ENCODE measurements around the gene NUDT17. TPM values are rescaled to one million over a fixed set of nuclear protein-coding genes. Genes with fewer than 3 reads are reported as not detected.

Gene NUDT17
- total RNA-seq, 1 experiment from 2014 or later: 3.0 TPM

DNA sequence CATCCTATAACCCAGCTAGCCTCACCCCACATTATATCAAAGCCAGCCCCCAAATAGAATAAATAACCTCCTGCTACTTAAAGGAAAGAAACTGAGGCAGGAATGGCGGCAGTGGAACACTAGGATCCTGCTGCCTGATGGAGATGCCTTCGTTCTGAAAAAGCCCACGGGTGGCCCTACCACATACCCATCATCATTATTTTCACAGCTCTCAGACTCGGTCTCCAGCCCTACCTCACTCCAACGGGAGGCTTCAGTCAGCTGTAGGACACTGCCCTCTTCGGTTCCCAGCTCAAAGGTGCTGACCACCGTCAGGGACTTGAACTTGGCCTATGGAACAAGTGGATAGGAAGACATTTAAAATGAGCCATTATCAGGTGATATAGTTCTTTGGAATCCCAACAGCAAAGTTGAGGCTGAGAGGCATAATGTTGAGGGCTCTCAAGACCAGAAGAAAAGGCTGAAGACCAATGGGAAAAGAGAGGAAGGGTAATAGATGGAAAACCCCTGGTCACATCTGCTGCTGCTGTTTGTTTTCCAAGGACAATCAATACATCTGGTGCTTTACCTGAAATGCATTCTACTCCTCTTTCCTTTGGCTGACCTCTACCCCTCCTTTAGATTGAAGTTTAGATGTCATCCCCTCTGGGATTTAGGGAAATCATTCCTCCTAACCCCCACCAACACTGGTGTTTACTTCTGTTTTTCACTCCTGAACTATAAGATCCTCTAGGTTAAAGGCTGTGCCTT, 48.1 kb downstream of the NUDT17 start:
- no peaks in the 10 kb centered on the region for H3K36me3 ChIP-seq (ENCODE audit: low read depth, low read length)
- no peaks in the 10 kb centered on the region for H3K9me2 ChIP-seq (replicated peaks; ENCODE audit: low read length)
- no peaks in the 10 kb centered on the region for H3K9me3 ChIP-seq (ENCODE audit: low read length)
- H3K4me3 ChIP-seq (ENCODE audit: low read length): no peak overlapping the region
- ATAC-seq (no peak), DNase-seq (no peak)
- H3K27ac ChIP-seq (ENCODE audit: low read length): peak overlapping the region; percentile 95
- intact Hi-C loops (cut with micrococcal nuclease): no loop called here
- POLR2A ChIA-PET (ENCODE audit: unreplicated experiment): interaction anchor here (0.6 kb wide), 1 partner anchor 15 kb away, joined by 4 read pairs; no protein-coding TSS in a partner anchor
- peaks cover 10% of the 10 kb centered on the region for H3F3A ChIP-seq (ENCODE audit: low read length, unreplicated experiment)
- peak overlapping the region; percentile 75; the same call in 1 of the 2 replicates for H3K4me2 ChIP-seq (ENCODE audit: low read length)
- no peaks in the 10 kb centered on the region for H3K79me2 ChIP-seq (ENCODE audit: low read length)
- CTCF ChIA-PET: interaction anchor here (1.1 to 2.4 kb wide), 2 partner anchors 18 to 86 kb away, joined by 7 to 18 read pairs; no protein-coding TSS in a partner anchor
- H3K27me3 ChIP-seq (ENCODE audit: low read length): no peaks in the 10 kb centered on the region
- peak overlapping the region; percentile 74; the same call in 1 of the 2 replicates for H3K9ac ChIP-seq (ENCODE audit: low read length)
- H2AFZ ChIP-seq (ENCODE audit: low read length): no peak overlapping the region
- no peaks in the 10 kb centered on the region for H4K20me1 ChIP-seq (ENCODE audit: low read length)
- peaks cover 36% of the 10 kb centered on the region for H3K4me1 ChIP-seq (ENCODE audit: insufficient read depth, low read length)
- TF ChIP-seq EZH2 (IDR thresholded peaks at IDR 0.05; ENCODE audit: low read length, unreplicated experiment) (no peak), EZH2phosphoT487 (IDR thresholded peaks at IDR 0.05; ENCODE audit: borderline replicate concordance, low read length) (no peak)
- TF ChIP-seq, protein P1, sequence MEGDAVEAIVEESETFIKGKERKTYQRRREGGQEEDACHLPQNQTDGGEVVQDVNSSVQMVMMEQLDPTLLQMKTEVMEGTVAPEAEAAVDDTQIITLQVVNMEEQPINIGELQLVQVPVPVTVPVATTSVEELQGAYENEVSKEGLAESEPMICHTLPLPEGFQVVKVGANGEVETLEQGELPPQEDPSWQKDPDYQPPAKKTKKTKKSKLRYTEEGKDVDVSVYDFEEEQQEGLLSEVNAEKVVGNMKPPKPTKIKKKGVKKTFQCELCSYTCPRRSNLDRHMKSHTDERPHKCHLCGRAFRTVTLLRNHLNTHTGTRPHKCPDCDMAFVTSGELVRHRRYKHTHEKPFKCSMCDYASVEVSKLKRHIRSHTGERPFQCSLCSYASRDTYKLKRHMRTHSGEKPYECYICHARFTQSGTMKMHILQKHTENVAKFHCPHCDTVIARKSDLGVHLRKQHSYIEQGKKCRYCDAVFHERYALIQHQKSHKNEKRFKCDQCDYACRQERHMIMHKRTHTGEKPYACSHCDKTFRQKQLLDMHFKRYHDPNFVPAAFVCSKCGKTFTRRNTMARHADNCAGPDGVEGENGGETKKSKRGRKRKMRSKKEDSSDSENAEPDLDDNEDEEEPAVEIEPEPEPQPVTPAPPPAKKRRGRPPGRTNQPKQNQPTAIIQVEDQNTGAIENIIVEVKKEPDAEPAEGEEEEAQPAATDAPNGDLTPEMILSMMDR (conservative IDR thresholded peaks at IDR 0.05; ENCODE audit: low read depth, low read length): no peak
- BruUV-seq (replicated peaks): no TSS peak

DNA sequence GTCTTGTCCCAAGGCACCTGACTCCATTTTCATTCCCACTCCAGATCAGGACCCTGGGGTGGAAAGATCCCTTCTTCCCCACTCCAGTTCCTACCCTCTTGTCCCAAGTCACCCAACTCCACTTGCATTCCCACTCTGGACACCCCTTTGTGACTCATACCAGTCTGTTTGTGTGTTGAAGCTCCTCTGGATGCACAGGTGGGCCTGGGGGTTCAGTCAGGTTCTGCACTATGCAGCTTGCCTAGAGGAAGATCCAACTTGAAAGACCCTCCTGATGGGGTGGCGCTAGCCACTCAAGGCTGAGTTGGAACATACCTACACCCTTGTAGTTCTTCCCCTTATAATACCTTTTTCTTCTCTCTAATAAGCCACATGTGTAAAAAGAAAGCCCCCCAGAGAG, 50.0 kb downstream of the NUDT17 start:
- Histone ChIP-seq H3K9me3 (ENCODE audit: low read length) (no peaks in the 10 kb centered on the region), H3K4me2 (ENCODE audit: low read length) (no peak overlapping the region), H3K4me1 (ENCODE audit: insufficient read depth, low read length) (peaks cover 26% of the 10 kb centered on the region), H3K79me2 (ENCODE audit: low read length) (no peaks in the 10 kb centered on the region), H3K27ac (ENCODE audit: low read length) (no peak overlapping the region), H3K27me3 (ENCODE audit: low read length) (no peaks in the 10 kb centered on the region), H2AFZ (ENCODE audit: low read length) (no peak overlapping the region), H4K20me1 (ENCODE audit: low read length) (no peaks in the 10 kb centered on the region), H3F3A (ENCODE audit: low read length, unreplicated experiment) (peaks cover 9% of the 10 kb centered on the region), H3K9ac (ENCODE audit: low read length) (no peak overlapping the region), H3K36me3 (ENCODE audit: low read depth, low read length) (no peaks in the 10 kb centered on the region), H3K4me3 (ENCODE audit: low read length) (no peak overlapping the region), H3K9me2 (replicated peaks; ENCODE audit: low read length) (no peaks in the 10 kb centered on the region)
- ATAC-seq (no peak), DNase-seq (no peak)
- no TSS peak for BruUV-seq (replicated peaks)
- CTCF ChIA-PET: no interaction called here
- POLR2A ChIA-PET (ENCODE audit: unreplicated experiment): no interaction called here
- no peak for TF ChIP-seq EZH2phosphoT487 (IDR thresholded peaks at IDR 0.05; ENCODE audit: borderline replicate concordance, low read length)
- TF ChIP-seq, protein P1 (conservative IDR thresholded peaks at IDR 0.05; ENCODE audit: low read depth, low read length): no peak
- TF ChIP-seq EZH2 (IDR thresholded peaks at IDR 0.05; ENCODE audit: low read length, unreplicated experiment): no peak
- intact Hi-C loops (cut with micrococcal nuclease): no loop called here

DNA sequence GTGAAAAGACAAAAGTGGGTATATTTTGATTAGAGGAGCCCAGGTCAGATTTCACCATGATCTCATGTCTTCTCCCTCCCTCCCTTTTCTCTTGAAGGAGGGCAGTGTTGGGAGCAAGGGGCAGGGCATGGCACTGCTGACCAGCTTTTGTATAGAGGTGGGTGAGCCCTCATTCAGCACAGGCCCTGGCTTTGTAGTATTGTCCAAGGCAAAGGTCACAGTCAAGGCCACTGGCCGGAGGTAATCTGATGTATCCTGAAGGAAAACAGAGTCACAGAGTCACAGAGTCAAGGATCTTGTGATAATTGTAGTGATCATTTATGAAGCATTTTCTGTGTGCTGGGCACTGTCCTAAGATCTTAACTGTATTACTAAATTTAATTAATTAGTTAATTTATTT, 52.5 kb downstream of the NUDT17 start:
- TF ChIP-seq EZH2 (IDR thresholded peaks at IDR 0.05; ENCODE audit: low read length, unreplicated experiment) (no peak), EZH2phosphoT487 (IDR thresholded peaks at IDR 0.05; ENCODE audit: borderline replicate concordance, low read length) (no peak)
- TF ChIP-seq, protein P1 (conservative IDR thresholded peaks at IDR 0.05; ENCODE audit: low read depth, low read length): no peak
- H3K9me3 ChIP-seq (ENCODE audit: low read length): no peaks in the 10 kb centered on the region
- no peak overlapping the region for H2AFZ ChIP-seq (ENCODE audit: low read length)
- no peaks in the 10 kb centered on the region for H3K79me2 ChIP-seq (ENCODE audit: low read length)
- no peaks in the 10 kb centered on the region for H3K9me2 ChIP-seq (replicated peaks; ENCODE audit: low read length)
- no peak overlapping the region for H3K9ac ChIP-seq (ENCODE audit: low read length)
- no peaks in the 10 kb centered on the region for H4K20me1 ChIP-seq (ENCODE audit: low read length)
- H3K4me2 ChIP-seq (ENCODE audit: low read length): no peak overlapping the region
- no peak overlapping the region for H3K4me3 ChIP-seq (ENCODE audit: low read length)
- no peak overlapping the region for H3K27ac ChIP-seq (ENCODE audit: low read length)
- ChIA-PET POLR2A (ENCODE audit: unreplicated experiment) (no interaction called here), CTCF (no interaction called here)
- no peaks in the 10 kb centered on the region for H3K27me3 ChIP-seq (ENCODE audit: low read length)
- ATAC-seq (no peak), DNase-seq (no peak)
- intact Hi-C loops (cut with micrococcal nuclease): no loop called here
- no peaks in the 10 kb centered on the region for H3F3A ChIP-seq (ENCODE audit: low read length, unreplicated experiment)
- no TSS peak for BruUV-seq (replicated peaks)
- H3K4me1 ChIP-seq (ENCODE audit: insufficient read depth, low read length): peaks cover 5% of the 10 kb centered on the region
- H3K36me3 ChIP-seq (ENCODE audit: low read depth, low read length): no peaks in the 10 kb centered on the region
